HG03565 (cell line): ENCODE measurements around the gene CLGN.
"Not testable (repeated sequence)": the region's sequence is repeated elsewhere in the genome, so short reads cannot be mapped to it uniquely, and the experiment has no call there.

Experiments
- ATAC-seq: cut with Tn5 transposase; IDR thresholded peaks from one replicate; pipeline ENCODE4 v1.9.1; 2021; ENCODE audit warnings: mild to moderate bottlenecking, moderate library complexity; ENCODE audit not compliant: unreplicated experiment

Gene CLGN, protein sequence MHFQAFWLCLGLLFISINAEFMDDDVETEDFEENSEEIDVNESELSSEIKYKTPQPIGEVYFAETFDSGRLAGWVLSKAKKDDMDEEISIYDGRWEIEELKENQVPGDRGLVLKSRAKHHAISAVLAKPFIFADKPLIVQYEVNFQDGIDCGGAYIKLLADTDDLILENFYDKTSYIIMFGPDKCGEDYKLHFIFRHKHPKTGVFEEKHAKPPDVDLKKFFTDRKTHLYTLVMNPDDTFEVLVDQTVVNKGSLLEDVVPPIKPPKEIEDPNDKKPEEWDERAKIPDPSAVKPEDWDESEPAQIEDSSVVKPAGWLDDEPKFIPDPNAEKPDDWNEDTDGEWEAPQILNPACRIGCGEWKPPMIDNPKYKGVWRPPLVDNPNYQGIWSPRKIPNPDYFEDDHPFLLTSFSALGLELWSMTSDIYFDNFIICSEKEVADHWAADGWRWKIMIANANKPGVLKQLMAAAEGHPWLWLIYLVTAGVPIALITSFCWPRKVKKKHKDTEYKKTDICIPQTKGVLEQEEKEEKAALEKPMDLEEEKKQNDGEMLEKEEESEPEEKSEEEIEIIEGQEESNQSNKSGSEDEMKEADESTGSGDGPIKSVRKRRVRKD

DNA sequence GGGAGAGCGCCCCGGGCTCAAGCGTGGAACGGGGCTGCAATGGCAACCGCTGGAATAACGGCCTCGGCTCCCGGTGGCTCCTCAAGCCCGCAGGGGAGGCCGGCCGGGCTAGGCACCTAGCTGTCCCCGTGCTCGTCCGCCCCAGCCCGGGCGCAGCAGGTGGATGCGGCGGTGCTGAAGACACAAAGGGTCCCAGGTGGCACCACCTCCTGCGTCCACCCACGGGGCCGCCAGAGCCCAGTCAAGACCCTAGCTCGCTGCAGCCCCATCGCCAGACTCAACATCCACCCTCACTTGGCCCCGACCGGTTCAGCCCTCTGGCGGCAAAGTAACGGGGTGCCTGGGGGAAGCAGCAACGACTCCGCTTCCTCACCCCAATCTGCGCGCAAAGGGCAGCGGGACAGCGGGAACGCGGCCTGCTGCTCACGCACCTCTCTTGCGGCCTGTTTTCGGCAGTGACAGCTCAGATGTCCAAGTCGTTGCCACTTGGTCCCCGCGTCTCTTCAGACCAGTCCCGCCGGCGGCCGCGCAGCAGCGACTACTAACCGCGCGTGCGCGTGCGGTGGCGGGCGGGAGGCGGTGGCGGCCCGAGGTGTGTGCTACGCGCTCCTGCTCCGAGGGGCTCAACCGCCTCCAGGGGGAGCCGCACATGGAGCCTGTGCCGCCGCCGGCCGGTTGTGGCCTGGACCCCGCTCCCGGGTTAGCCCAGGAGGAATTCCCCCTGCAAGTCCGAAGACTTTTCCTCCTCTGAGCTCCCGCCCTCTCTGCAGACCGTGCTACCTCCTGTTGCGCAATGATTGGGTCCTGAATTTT is at the start of gene CLGN:
TSS of gene CLGN (minus strand) at position 543 of the 813 bp plus-strand sequence. CDS start 14,570 bp downstream, outside the sequence.
- peak; percentile 78 for ATAC-seq

DNA sequence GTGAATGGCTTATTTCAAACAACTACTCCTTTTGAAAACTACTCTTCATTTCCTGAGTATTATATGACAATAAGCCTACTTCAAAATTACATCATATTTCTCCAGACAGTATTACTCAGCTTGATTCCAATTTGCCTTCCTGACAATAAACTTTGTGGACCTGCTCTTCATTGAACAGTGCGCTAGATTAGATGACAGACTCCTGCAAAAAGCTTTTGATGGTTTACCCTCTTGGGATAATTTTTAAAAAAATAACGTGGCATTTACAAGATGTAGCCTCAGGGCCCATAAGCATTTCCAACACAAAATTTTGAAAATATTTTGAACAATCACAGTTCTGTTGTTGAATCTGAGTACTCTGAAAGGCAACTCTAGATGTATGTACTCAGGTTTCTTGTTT is 44.7 kb upstream of the CLGN start:
- ATAC-seq, result no peak

GRCh38 chr4:140469791-140470733 is 42.6 kb upstream of the CLGN start:
- ATAC-seq, result no peak

- no peak for ATAC-seq
Observed at GRCh38 chr4:140466146-140466545, 38.7 kb upstream of the CLGN start.

DNA sequence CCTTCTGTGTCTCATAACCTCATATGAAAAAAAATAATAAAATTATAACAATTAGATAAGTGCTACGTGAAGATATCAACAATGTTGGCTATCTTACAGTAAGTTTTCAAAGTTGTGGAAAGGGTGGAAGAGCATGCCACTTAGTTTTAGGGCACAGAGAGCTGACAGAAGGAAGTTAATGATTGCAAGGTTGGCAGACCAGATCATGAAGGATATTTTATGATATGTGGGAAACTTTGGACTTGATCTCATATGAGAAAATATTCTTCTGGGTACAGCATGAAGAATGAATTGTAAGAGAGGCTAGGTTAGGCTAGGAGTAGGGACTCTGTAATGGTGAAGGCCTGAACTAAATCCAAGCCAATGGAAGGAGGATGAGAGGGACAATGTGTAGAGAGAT is 36.2 kb upstream of the CLGN start:
- ATAC-seq, result no peak

- no peak for ATAC-seq
Observed at GRCh38 chr4:140463182-140463581, 35.7 kb upstream of the CLGN start.

GRCh38 chr4:140450352-140450751 is 22.9 kb upstream of the CLGN start:
- no peak for ATAC-seq

DNA sequence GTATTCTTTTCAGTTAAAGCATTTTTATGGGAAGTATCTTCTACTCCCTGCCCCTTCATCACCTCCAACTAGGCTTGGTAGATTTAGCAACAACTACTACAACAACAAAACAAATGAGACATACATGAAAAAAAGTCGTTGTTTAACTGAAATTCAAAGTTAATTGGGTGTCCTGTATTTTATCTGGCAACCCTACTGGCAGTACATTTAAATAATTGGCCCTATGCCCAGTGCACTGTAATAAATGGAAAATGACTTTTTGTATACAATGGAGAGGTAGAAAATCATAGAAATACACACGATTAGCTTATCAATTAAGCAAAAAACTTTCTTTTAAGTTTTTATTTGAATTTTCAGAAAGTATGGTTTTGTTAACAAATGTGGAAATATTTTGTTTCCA is 21.4 kb upstream of the CLGN start:
- ATAC-seq, result no peak

DNA sequence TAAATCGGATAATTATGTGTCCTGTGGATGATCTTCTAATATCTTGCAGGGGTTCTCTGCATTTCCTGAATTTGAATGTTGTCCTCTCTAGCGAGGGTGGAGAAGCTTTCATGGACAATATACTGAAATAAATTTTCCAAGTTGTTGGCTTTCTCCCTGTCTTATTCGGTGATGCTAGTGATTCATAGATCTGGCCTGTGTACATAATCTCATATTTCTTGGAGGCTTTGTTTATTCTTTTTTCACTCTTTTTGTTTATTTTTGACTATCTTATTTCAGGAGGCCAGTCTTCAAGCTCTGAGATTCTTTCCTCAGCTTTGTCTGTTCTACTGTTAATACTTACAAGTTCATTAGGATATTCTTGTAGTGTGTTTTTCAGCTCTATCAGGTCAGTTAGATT is 20.7 kb upstream of the CLGN start:
- no peak for ATAC-seq

DNA sequence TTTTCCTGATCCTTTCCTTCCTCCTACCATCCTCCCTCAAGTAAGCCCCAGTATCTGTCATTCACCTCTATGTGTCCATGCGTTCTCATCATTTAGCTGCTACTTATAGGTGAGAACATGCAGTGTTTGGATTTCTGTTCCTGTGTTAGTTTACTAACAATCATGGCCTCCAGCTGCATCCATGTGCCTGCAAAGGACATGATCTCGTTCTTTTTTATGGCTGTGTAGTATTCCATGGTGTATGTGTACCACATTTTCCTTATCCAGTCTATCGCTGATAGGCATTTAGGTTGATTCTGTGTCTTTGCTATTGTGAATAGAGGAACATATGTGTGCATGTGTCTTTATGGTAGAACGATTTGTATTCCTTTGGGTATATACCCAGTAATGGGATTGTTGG is 16.9 kb upstream of the CLGN start:
- ATAC-seq, result not testable (repeated sequence)

DNA sequence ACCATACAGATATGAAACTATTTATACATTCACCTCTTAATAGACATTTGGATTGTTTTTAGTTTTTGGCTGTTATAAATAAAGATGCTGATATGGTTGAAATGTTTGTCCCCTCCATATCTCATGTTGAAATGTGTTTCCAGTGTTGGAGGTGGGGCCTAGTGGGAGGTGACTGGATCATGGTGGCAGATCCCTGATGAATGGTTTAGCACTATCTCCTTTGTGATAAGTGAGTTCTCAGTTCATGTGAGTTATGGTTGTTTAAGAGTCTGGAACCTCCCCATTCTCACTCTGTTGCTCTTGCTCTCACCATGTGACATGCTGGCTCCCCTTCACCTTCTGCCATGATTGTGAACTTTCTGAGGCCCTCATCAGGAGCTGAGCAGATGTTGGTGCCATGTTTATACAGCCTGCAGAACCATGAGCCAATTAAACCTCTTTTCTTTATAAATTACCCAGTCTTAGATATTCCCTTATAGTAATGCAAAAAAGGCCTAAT is 12.2 kb upstream of the CLGN start:
- no peak for ATAC-seq

GRCh38 chr4:140427919-140428471 is 547 bp upstream of the CLGN start:
- ATAC-seq, result no peak

DNA sequence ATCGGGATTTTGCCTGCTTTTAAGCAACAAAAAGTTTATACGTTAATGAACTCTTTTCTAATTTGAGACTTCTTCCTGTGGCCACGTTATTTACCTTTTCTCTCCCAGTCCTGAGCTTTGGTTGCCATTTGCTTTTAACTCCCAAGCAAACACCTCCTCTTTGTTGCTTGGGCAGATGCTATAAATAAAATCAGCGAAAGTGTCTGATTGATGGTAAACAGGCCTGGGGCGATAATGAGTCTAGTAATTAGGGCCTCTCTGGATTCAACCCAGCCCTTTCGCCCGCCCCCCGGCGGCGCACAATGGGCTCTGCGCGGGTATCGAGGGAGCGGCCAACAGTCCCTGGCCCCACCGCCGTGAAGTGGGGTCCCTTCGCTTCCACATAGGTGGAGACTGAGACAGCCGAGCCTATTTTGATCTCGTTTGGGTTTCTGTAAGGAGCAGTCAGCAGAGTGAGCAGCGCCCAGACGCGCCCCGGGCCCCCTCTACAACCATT is 790 bp downstream of the CLGN start:
- ATAC-seq, result peak; percentile 10

DNA sequence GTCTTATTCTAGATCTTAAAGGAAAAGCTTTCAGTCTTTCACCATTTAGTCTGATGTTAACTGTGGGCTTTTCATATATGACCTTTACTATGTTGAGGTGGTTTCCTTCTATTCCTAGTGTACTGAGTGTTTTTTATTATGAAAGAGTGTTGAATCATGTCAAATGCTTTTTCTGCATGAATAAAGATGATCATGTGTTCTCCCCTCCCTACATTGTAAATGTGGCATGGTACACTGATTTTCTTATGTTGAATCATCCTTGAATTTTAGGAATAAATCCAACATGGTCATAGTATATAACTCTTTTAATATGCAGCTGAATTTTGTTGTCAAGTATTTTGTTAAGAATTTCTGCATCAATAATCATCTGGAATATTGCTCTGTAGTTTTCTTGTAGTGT is 4.3 kb downstream of the CLGN start:
- no peak for ATAC-seq

DNA sequence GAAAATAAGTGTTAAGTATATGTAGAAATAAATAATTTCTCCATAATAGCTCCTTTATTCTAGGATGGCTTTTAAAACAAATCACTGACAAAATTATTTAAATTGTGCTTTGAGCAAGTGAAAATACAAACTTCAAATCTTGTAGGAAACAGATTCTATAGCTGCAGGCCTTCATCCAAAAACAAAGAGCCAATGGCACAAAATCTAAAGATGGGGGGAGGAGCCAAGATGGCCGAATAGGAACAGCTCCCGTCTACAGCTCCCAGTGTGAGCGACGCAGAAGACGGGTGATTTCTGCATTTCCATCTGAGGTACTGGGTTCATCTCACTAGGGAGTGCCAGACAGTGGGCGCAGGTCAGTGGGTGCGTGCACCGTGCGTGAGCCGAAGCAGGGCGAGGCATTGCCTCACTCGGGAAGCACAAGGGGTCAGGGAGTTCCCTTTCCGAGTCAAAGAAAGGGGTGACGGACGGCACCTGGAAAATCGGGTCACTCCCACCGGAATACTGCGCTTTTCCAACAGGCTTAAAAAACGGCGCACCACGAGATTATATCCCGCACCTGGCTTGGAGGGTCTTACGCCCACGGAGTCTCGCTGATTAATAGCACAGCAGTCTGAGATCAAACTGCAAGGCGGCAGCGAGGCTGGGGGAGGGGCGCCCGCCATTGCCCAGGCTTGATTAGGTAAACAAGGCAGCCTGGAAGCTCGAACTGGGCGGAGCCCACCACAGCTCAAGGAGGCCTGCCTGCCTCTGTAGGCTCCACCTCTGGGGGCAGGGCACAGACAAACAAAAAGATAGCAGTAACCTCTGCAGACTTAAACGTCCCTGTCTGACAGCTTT is 14.1 kb downstream of the CLGN start:
- ATAC-seq, result not testable (repeated sequence)

- no peak for ATAC-seq
Observed at GRCh38 chr4:140408974-140409373, 18.5 kb downstream of the CLGN start.

- no peak for ATAC-seq
Observed at GRCh38 chr4:140406292-140406691, 21.2 kb downstream of the CLGN start.

- no peak for ATAC-seq
Observed at GRCh38 chr4:140400111-140400510, 27.3 kb downstream of the CLGN start.

DNA sequence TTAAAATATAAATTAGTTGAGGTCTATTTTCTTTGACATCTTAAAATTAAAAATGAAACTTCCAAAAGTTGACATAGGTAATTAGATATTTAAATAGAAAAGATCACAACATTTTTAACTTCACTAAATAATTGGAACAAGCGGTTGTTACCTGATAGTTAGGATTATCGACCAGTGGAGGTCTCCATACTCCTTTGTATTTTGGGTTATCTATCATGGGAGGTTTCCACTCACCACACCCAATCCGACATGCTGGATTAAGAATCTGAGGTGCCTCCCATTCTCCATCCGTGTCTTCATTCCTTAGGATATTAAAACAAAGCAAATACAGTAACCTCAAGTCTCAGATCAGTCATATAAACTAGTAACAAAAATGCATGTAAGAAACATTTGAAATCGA is 31.8 kb downstream of the CLGN start:
- no peak for ATAC-seq
